Gastroesophageal sphincter (tissue), 3 donors: Measurements from ENCODE around the gene CDX2.

ENCODE experiments used
- CTCF ChIP-seq, 4 experiments: fragments of 200-600 bp in 2 of 4; fragments of 450-650 bp in 2 of 4; sonication (generic) in 1 of 4; IDR thresholded peaks; one replicate each; pipeline ENCODE4 v1.5.1; 2017 to 2019; ENCODE audit warnings: antibody characterized with exemption in 4 of 4, mild to moderate bottlenecking in 2 of 4, moderate library complexity in 2 of 4
- POLR2A ChIP-seq, 2 donors: fragments of 450-650 bp; IDR thresholded peaks; one replicate each; pipeline ENCODE4 v1.6.1; 2017; ENCODE audit warnings: antibody characterized with exemption in 2 of 2, mild to moderate bottlenecking in 2 of 2, moderate library complexity in 1 of 2
- POLR2AphosphoS5 ChIP-seq: sonication (generic); formaldehyde crosslinking; IDR thresholded peaks from one replicate; pipeline ENCODE4 v1.6.1; 2017; ENCODE audit warnings: antibody characterized with exemption

DNA sequence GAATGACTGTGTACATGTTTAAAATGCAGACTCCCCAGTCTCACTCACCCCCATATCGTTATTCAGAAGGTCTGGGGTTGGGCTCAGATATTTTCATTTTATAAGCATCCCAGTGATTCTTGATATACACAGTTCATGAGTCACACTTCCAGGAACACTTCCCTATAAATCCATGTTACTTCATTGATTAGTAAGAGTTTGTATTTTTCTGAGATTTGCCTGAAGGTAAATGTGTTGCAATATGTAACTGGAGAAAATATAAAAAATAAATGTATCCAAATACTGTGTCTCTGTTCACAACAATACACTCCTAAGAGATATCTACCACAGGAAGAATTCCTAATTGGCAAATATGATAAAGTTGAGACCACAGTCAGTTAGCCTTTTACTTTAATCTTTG, 56.0 kb downstream of the CDX2 start:
- TF ChIP-seq POLR2A (IDR thresholded peaks at IDR 0.05) (no peak), CTCF (IDR thresholded peaks at IDR 0.05) (no peak), POLR2AphosphoS5 (no peak)
